Prostate gland (tissue), 1 donor: Measurements from ENCODE around the gene GPD1.

ENCODE experiments used
- POLR2A ChIP-seq: fragments of 450-650 bp; IDR thresholded peaks from one replicate; pipeline ENCODE4 v1.6.1; 2016; ENCODE audit warnings: antibody characterized with exemption, mild to moderate bottlenecking
- POLR2AphosphoS5 ChIP-seq: sonication (generic); formaldehyde crosslinking; IDR thresholded peaks from one replicate; pipeline ENCODE4 v1.6.1; 2017; ENCODE audit warnings: antibody characterized with exemption

GRCh38 chr12:50112456-50113218 is 8.8 kb downstream of the GPD1 start:
- TF ChIP-seq POLR2AphosphoS5 (no peak), POLR2A (no peak)
